HCT116 (cell line): ENCODE data around the gene FNDC3B. TPM values are rescaled to one million over a fixed set of nuclear protein-coding genes. Genes with fewer than 3 reads are reported as not detected.

Experiments used
- ATAC-seq: fragments of 200-7000 bp; cut with Tn5 transposase; 2 replicates; pipeline ENCODE4 v1.9.1; 2020; ENCODE audit warnings: mild to moderate bottlenecking, moderate library complexity
- BruUV-seq: library from RNA; stranded (reverse); fragments of 400-500 nt; replicated peaks from 2 replicates; lab custom pipeline; 2021; lab: Mats Ljungman, UMichigan
- CTCF ChIA-PET: fragments of 300-600 bp; sonication (Branson Sonifier 250); formaldehyde crosslinking; loops from one replicate; lab custom pipeline; 2021; ENCODE audit warnings: antibody characterized with exemption; lab: Charles Lee
- POLR2A ChIA-PET: fragments of 300-600, 350-600 bp; sonication (Branson Sonifier 250); formaldehyde crosslinking; loops from one replicate; lab custom pipeline; 2021; ENCODE audit warnings: antibody characterized with exemption; lab: Charles Lee
- RAD21 ChIA-PET, 2 experiments: fragments of 300-600 bp; sonication (Branson Sonifier 250); formaldehyde crosslinking; loops; one replicate each; lab custom pipeline; 2023; ENCODE audit warnings: low total read pairs in 2 of 2; ENCODE audit not compliant: uncharacterized antibody in 2 of 2, unreplicated experiment in 2 of 2, low non-redundant PET in 1 of 2; lab: Charles Lee
- DNase-seq: peaks from one replicate; pipeline ENCODE4 v3.0.0-alpha.2; 2010; ENCODE audit warnings: low read depth, low spot score
- H2AFZ ChIP-seq: fragments of 200-600 bp; shearing (Covaris generic), sonication (generic); 2 replicates; pipeline ENCODE4 v1.6.1; 2017; ENCODE audit warnings: low read depth, mixed run types, mixed read lengths, antibody characterized with exemption, low read length; ENCODE audit not compliant: poor library complexity, severe bottlenecking
- H3K27ac ChIP-seq: 2 replicates; pipeline ENCODE4 v1.5.1; 2012; ENCODE audit warnings: low read depth, low read length
- H3K27me3 ChIP-seq: fragments of 200-600 bp; sonication (generic); 2 replicates; pipeline ENCODE4 v1.6.1; 2016; ENCODE audit warnings: mixed run types, low read length, mixed read lengths; ENCODE audit not compliant: insufficient read depth
- H3K36me3 ChIP-seq, 2 experiments: fragments of 200-500 bp in 1 of 2; fragments of 200-600 bp in 1 of 2; sonication (Bioruptor generic) in 1 of 2; sonication (generic) in 1 of 2; 2 replicates each; pipeline versions ENCODE4 v1.5.1 to v1.6.1; 2014 to 2016; ENCODE audit warnings: low read length in 2 of 2, inconsistent platforms in 1 of 2, mixed read lengths in 1 of 2, mixed run types in 1 of 2; ENCODE audit not compliant: insufficient read depth in 2 of 2, control insufficient read depth in 1 of 2
- H3K4me1 ChIP-seq, 2 experiments: fragments of 200-600 bp in 1 of 2; sonication (generic) in 1 of 2; 2 replicates each; pipeline versions ENCODE4 v1.5.1 to v1.6.1; 2012 to 2017; ENCODE audit warnings: low read length in 2 of 2, inconsistent platforms in 1 of 2, mild to moderate bottlenecking in 1 of 2, mixed read lengths in 1 of 2, mixed run types in 1 of 2, moderate library complexity in 1 of 2; ENCODE audit not compliant: insufficient read depth in 2 of 2, control insufficient read depth in 1 of 2
- H3K4me2 ChIP-seq: fragments of 200-600 bp; sonication (generic); 2 replicates; pipeline ENCODE4 v1.6.1; 2017; ENCODE audit warnings: mixed run types, low read length, mixed read lengths
- H3K4me3 ChIP-seq, 2 experiments: fragments of 200-600 bp in 1 of 2; sonication (generic) in 1 of 2; replicated peaks in 1 of 2; 2 replicates each; pipeline ENCODE4 v1.5.1; 2011 to 2016; ENCODE audit warnings: low read length in 2 of 2, control low read depth in 1 of 2, low read depth in 1 of 2, mild to moderate bottlenecking in 1 of 2, mixed read lengths in 1 of 2, mixed run types in 1 of 2
- H3K79me2 ChIP-seq: fragments of 200-600 bp; sonication (generic); 2 replicates; pipeline ENCODE4 v1.6.1; 2017; ENCODE audit warnings: mild to moderate bottlenecking, mixed run types, low read length, moderate library complexity, mixed read lengths; ENCODE audit not compliant: insufficient read depth
- H3K9ac ChIP-seq: fragments of 200-600 bp; sonication (generic); 2 replicates; pipeline ENCODE4 v1.6.1; 2016; ENCODE audit warnings: low read length, mixed read lengths
- H3K9me2 ChIP-seq: fragments of 200-600 bp; sonication (generic), shearing (Covaris generic); 2 replicates; pipeline ENCODE4 v1.6.1; 2017; ENCODE audit warnings: mixed run types, mild to moderate bottlenecking, moderate library complexity; ENCODE audit not compliant: insufficient read depth
- H3K9me3 ChIP-seq, 2 experiments: fragments of 200-500 bp in 1 of 2; fragments of 200-600 bp in 1 of 2; sonication (Bioruptor generic) in 1 of 2; sonication (generic) in 1 of 2; 2 replicates each; pipeline ENCODE4 v1.6.1; 2014 to 2017; ENCODE audit warnings: low read length in 2 of 2, mixed read lengths in 2 of 2, inconsistent platforms in 1 of 2, low read depth in 1 of 2, mild to moderate bottlenecking in 1 of 2, mixed run types in 1 of 2, moderate library complexity in 1 of 2; ENCODE audit not compliant: control insufficient read depth in 1 of 2, insufficient read depth in 1 of 2
- H4K20me1 ChIP-seq: fragments of 200-600 bp; sonication (generic), shearing (Covaris generic); 2 replicates; pipeline ENCODE4 v1.6.1; 2017; ENCODE audit warnings: mixed run types, mild to moderate bottlenecking, moderate library complexity; ENCODE audit not compliant: insufficient read depth
- ATF3 ChIP-seq: IDR thresholded peaks from 2 replicates; pipeline ENCODE4 v1.6.1; 2012
- CBX3 ChIP-seq: IDR thresholded peaks from 2 replicates; pipeline ENCODE4 v1.6.1; 2012; ENCODE audit warnings: low read depth
- CEBPB ChIP-seq: IDR thresholded peaks from 2 replicates; pipeline ENCODE4 v1.6.1; 2012; ENCODE audit warnings: low read depth
- CTCF ChIP-seq, 3 experiments: fragments of 200-600 bp in 1 of 3; sonication (generic) in 1 of 3; IDR thresholded peaks in 2 of 3; conservative IDR thresholded peaks in 1 of 3; 2 replicates each; pipeline ENCODE4 v1.5.1; 2012 to 2017; ENCODE audit warnings: low read depth in 2 of 3, low read length in 2 of 3, antibody characterized with exemption in 1 of 3, borderline replicate concordance in 1 of 3, control low read depth in 1 of 3, mild to moderate bottlenecking in 1 of 3, mixed read lengths in 1 of 3, mixed run types in 1 of 3, moderate library complexity in 1 of 3; ENCODE audit not compliant: insufficient read depth in 1 of 3
- EGR1 ChIP-seq: IDR thresholded peaks from 2 replicates; pipeline ENCODE4 v1.6.1; 2012; ENCODE audit warnings: low read depth
- ELF1 ChIP-seq: IDR thresholded peaks from 2 replicates; pipeline ENCODE4 v1.6.1; 2012; ENCODE audit warnings: low read depth, borderline replicate concordance
- EZH2phosphoT487 ChIP-seq: fragments of 200-600 bp; IDR thresholded peaks from 2 replicates; pipeline ENCODE4 v1.6.1; 2018; ENCODE audit warnings: antibody characterized with exemption, borderline replicate concordance
- JUND ChIP-seq: IDR thresholded peaks from 2 replicates; pipeline ENCODE4 v1.6.1; 2012
- MAX ChIP-seq: IDR thresholded peaks from 2 replicates; pipeline ENCODE4 v1.6.1; 2012
- POLR2A ChIP-seq: IDR thresholded peaks from 2 replicates; pipeline ENCODE4 v1.7.0; 2011; ENCODE audit warnings: borderline replicate concordance; ENCODE audit not compliant: insufficient read depth, insufficient read length; ENCODE audit errors: extremely low read depth
- SIN3A ChIP-seq: IDR thresholded peaks from 2 replicates; pipeline ENCODE4 v1.6.1; 2012; ENCODE audit warnings: low read depth
- SRF ChIP-seq: IDR thresholded peaks from 2 replicates; pipeline ENCODE4 v1.6.1; 2012; ENCODE audit warnings: low read depth
- TCF7L2 ChIP-seq: IDR thresholded peaks from 2 replicates; pipeline ENCODE4 v1.7.0; 2011; ENCODE audit warnings: borderline replicate concordance, inconsistent platforms; ENCODE audit not compliant: insufficient read depth, insufficient read length; ENCODE audit errors: extremely low read depth
- ZFX ChIP-seq: fragments of 450-650 bp; IDR thresholded peaks from 2 replicates; pipeline ENCODE4 v1.6.1; 2017
- ZNF274 ChIP-seq: fragments of 200-500 bp; sonication (Bioruptor generic); IDR thresholded peaks from 2 replicates; pipeline ENCODE4 v1.6.1; 2014; ENCODE audit warnings: mild to moderate bottlenecking, low read depth, low read length, inconsistent platforms
- intact Hi-C: fragments of 100-400 bp; cut with micrococcal nuclease; formaldehyde crosslinking; loops from 2 replicates; pipeline ENCODE4 v1.10.0; 2022
- total RNA-seq: library from RNA; stranded (reverse); gene quantifications from one replicate; pipeline ENCODE4 v1.2.1, GENCODE V29; 2021; ENCODE audit not compliant: unreplicated experiment

The FNDC3B gene
- total RNA-seq, 1 experiment from 2014 or later = 45.7 TPM

GRCh38 chr3:172127929-172128580, 88.7 kb downstream of the FNDC3B start:
- ATAC-seq (no peak), DNase-seq (no peak)
- Histone ChIP-seq H3K36me3 (no peaks in the 10 kb centered on the region), H3K27me3 (no peaks in the 10 kb centered on the region), H3K4me1 (peaks cover 31 to 34% of the 10 kb centered on the region in 2 experiments), H3K9ac (no peak overlapping the region), H3K9me3 (no peaks in the 10 kb centered on the region), H3K79me2 (peaks cover 19% of the 10 kb centered on the region), H3K4me2 (no peak overlapping the region), H3K27ac (no peak overlapping the region), H3K4me3 (no peak overlapping the region), H2AFZ (no peak overlapping the region), H3K9me2 (no peaks in the 10 kb centered on the region), H4K20me1 (peaks cover 20% of the 10 kb centered on the region; the same call in 1 of the 2 replicates)
- intact Hi-C loops = no loop called here
- ChIA-PET CTCF (no interaction called here), POLR2A (interaction anchor here (1.2 kb wide), 1 partner anchor 8 kb away, joined by 3 read pairs; no protein-coding TSS in a partner anchor), RAD21 (no interaction called here)
- no TSS peak for BruUV-seq
- TF ChIP-seq ZFX = no peak
- TF ChIP-seq POLR2A = no peak
- no peak for TF ChIP-seq CEBPB
- no peak for TF ChIP-seq CTCF (IDR thresholded peaks at IDR 0.05 in 2 of 3, conservative IDR thresholded peaks at IDR 0.05 in 1 of 3; ENCODE audit: borderline replicate concordance in 1 of 3, insufficient read depth in 1 of 3, low read depth in 2 of 3, low read length in 2 of 3)
- no peak for TF ChIP-seq EZH2phosphoT487
- TF ChIP-seq TCF7L2 = no peak
- TF ChIP-seq JUND = no peak
- no peak for TF ChIP-seq EGR1
- no peak for TF ChIP-seq SRF
- no peak for TF ChIP-seq CBX3
- TF ChIP-seq ZNF274 = no peak
- TF ChIP-seq ELF1 = no peak
- TF ChIP-seq MAX = no peak
- no peak for TF ChIP-seq ATF3
- no peak for TF ChIP-seq SIN3A
